PC-9 (cell line): ENCODE results near the gene IL13. TPM values are rescaled to one million over a fixed set of nuclear protein-coding genes. Genes with fewer than 3 reads are reported as not detected.

Experiments
- BruUV-seq: library from RNA; stranded (reverse); fragments of 400-500 nt; replicated peaks from 2 replicates; lab custom pipeline; 2021; lab: Mats Ljungman, UMichigan
- CTCF ChIA-PET: fragments of 300-600 bp; sonication (Branson Sonifier 250); formaldehyde crosslinking; loops from one replicate; lab custom pipeline; 2022; ENCODE audit warnings: antibody characterized with exemption; lab: Charles Lee
- POLR2A ChIA-PET: fragments of 300-600 bp; sonication (Branson Sonifier 250); formaldehyde crosslinking; loops from one replicate; lab custom pipeline; 2022; ENCODE audit warnings: antibody characterized with exemption; ENCODE audit not compliant: unreplicated experiment; lab: Charles Lee
- DNase-seq, 2 experiments: peaks; one replicate each; pipeline versions ENCODE4 v3.0.0 to v3.0.0-alpha.2; 2015 to 2022; ENCODE audit warnings: mixed read lengths in 1 of 2
- H2AFZ ChIP-seq: fragments of 200-600 bp; sonication (generic); 2 replicates; pipeline ENCODE4 v1.8.1; 2017; ENCODE audit warnings: antibody characterized with exemption
- H3F3A ChIP-seq: fragments of 200-600 bp; sonication (generic); 2 replicates; pipeline ENCODE4 v1.8.1; 2017; ENCODE audit warnings: antibody characterized with exemption, mild to moderate bottlenecking, low read depth; ENCODE audit not compliant: insufficient read depth
- H3K27ac ChIP-seq: fragments of 200-600 bp; sonication (generic); 2 replicates; pipeline ENCODE4 v1.6.1; 2016; ENCODE audit warnings: mixed run types
- H3K27me3 ChIP-seq: fragments of 200-600 bp; sonication (generic); 2 replicates; pipeline ENCODE4 v1.6.1; 2016; ENCODE audit warnings: low read depth, mixed run types; ENCODE audit not compliant: insufficient read depth
- H3K36me3 ChIP-seq: fragments of 200-600 bp; sonication (generic); 2 replicates; pipeline ENCODE4 v1.6.1; 2016; ENCODE audit warnings: low read depth, mixed run types
- H3K4me1 ChIP-seq: fragments of 200-600 bp; sonication (generic); replicated peaks from 2 replicates; pipeline ENCODE4 v1.6.1; 2016; ENCODE audit warnings: mixed run types; ENCODE audit not compliant: insufficient read depth
- H3K4me2 ChIP-seq: fragments of 200-600 bp; sonication (generic); 2 replicates; pipeline ENCODE4 v1.6.1; 2017; ENCODE audit warnings: mixed run types
- H3K4me3 ChIP-seq: fragments of 200-600 bp; sonication (generic); 2 replicates; pipeline ENCODE4 v1.6.1; 2016; ENCODE audit warnings: mixed run types
- H3K79me2 ChIP-seq: fragments of 200-600 bp; sonication (generic); 2 replicates; pipeline ENCODE4 v1.6.1; 2017; ENCODE audit warnings: low read depth, mixed run types
- H3K9me2 ChIP-seq: fragments of 200-600 bp; sonication (generic); 2 replicates; pipeline ENCODE4 v1.8.1; 2017; ENCODE audit warnings: mild to moderate bottlenecking; ENCODE audit not compliant: insufficient read depth
- H3K9me3 ChIP-seq: fragments of 200-600 bp; sonication (generic); 2 replicates; pipeline ENCODE4 v1.8.1; 2016; ENCODE audit warnings: low read depth; ENCODE audit not compliant: insufficient read depth
- H4K20me1 ChIP-seq: fragments of 200-600 bp; sonication (generic); 2 replicates; pipeline ENCODE4 v1.8.1; 2017; ENCODE audit not compliant: insufficient read depth
- EZH2 ChIP-seq: fragments of 200-600 bp; sonication (generic); IDR thresholded peaks from 2 replicates; pipeline ENCODE4 v1.8.0; 2017; ENCODE audit warnings: antibody characterized with exemption, low read depth
- intact Hi-C: fragments of 100-400 bp; cut with micrococcal nuclease; formaldehyde crosslinking; loops from one replicate; pipeline ENCODE4 v1.10.0; 2022; ENCODE audit not compliant: unreplicated experiment
- total RNA-seq: library from RNA; stranded (reverse); gene quantifications from 2 replicates; pipeline ENCODE4 v1.2.3, GENCODE V29; 2021
- TF ChIP-seq, protein P1 (sequence below): fragments of 200-600 bp; sonication (generic); conservative IDR thresholded peaks from 2 replicates; pipeline ENCODE4 v1.6.1; 2017; ENCODE audit warnings: mixed run types, antibody characterized with exemption, mild to moderate bottlenecking, moderate library complexity

The IL13 gene
- total RNA-seq, 1 experiment from 2014 or later = not detected

DNA sequence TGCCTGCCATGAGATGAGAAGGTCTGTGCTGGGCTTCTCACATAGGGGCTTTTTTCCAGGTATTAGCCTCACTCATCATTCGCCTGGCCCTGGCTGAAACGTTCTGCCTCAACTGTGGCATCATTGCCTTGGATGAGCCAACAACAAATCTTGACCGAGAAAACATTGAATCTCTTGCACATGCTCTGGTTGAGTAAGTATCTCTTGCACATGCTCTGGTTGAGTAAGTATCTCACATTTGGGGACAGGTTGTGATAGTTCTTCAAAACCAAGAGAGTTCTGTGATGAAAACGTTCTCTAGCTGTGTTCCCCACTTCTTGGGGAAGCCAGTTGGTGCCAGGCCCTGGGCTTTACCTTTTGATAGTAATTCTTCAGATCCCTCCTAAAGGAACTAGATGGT is 17.4 kb upstream of the IL13 start:
- no peak overlapping the region for H3K27ac ChIP-seq
- CTCF ChIA-PET = no interaction called here
- BruUV-seq = no TSS peak
- intact Hi-C loops = no loop called here
- TF ChIP-seq EZH2 = no peak
- TF ChIP-seq, protein P1, sequence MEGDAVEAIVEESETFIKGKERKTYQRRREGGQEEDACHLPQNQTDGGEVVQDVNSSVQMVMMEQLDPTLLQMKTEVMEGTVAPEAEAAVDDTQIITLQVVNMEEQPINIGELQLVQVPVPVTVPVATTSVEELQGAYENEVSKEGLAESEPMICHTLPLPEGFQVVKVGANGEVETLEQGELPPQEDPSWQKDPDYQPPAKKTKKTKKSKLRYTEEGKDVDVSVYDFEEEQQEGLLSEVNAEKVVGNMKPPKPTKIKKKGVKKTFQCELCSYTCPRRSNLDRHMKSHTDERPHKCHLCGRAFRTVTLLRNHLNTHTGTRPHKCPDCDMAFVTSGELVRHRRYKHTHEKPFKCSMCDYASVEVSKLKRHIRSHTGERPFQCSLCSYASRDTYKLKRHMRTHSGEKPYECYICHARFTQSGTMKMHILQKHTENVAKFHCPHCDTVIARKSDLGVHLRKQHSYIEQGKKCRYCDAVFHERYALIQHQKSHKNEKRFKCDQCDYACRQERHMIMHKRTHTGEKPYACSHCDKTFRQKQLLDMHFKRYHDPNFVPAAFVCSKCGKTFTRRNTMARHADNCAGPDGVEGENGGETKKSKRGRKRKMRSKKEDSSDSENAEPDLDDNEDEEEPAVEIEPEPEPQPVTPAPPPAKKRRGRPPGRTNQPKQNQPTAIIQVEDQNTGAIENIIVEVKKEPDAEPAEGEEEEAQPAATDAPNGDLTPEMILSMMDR = no peak
- peaks cover 7% of the 10 kb centered on the region; the same call in 1 of the 2 replicates for H3F3A ChIP-seq
- DNase-seq = no peak
- peaks cover 9% of the 10 kb centered on the region for H3K36me3 ChIP-seq
- no peaks in the 10 kb centered on the region for H3K79me2 ChIP-seq
- no peaks in the 10 kb centered on the region for H3K4me1 ChIP-seq
- H2AFZ ChIP-seq = no peak overlapping the region
- H3K4me3 ChIP-seq = no peak overlapping the region
- no peaks in the 10 kb centered on the region for H3K9me2 ChIP-seq
- H4K20me1 ChIP-seq = no peaks in the 10 kb centered on the region
- POLR2A ChIA-PET = interaction anchor here (0.6 kb wide), 1 partner anchor 77 kb away, joined by 6 read pairs; no protein-coding TSS in a partner anchor
- H3K4me2 ChIP-seq = no peak overlapping the region
- no peaks in the 10 kb centered on the region for H3K27me3 ChIP-seq
- no peaks in the 10 kb centered on the region for H3K9me3 ChIP-seq

DNA sequence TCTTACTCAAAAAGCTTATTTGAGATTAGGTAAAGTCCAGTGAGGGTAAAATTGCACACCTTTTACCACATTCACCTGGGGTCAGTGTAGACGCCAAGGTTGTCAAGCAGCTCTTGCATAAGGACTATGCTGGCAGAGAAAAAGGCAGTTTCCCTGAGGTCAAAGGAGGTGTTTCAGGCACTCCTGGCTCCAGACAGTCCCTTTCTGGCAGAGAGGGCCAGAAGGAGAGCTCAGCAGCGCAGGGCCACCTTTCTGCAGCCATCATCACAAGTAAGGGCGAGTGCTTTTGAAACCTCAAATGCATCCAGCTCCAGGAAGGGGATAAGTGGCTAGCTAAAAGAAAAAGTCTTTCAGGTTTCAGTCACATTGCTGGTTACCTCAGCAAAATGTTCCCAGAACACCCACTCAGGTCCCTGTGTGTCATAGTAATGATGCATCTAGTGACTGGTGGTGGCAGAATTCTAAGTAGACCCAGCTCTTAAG is 16.7 kb upstream of the IL13 start:
- TF ChIP-seq, protein P1 = no peak
- no peak for TF ChIP-seq EZH2
- intact Hi-C loops = no loop called here
- H3K27me3 ChIP-seq = no peaks in the 10 kb centered on the region
- no peak overlapping the region for H3K4me2 ChIP-seq
- no peaks in the 10 kb centered on the region for H4K20me1 ChIP-seq
- no peaks in the 10 kb centered on the region for H3K79me2 ChIP-seq
- H2AFZ ChIP-seq = no peak overlapping the region
- no TSS peak for BruUV-seq
- H3K9me3 ChIP-seq = no peaks in the 10 kb centered on the region
- no peaks in the 10 kb centered on the region for H3K4me1 ChIP-seq
- DNase-seq = no peak
- H3F3A ChIP-seq = peaks cover 7% of the 10 kb centered on the region; the same call in 1 of the 2 replicates
- no peaks in the 10 kb centered on the region for H3K9me2 ChIP-seq
- no peak overlapping the region for H3K27ac ChIP-seq
- ChIA-PET CTCF (no interaction called here), POLR2A (no interaction called here)
- H3K36me3 ChIP-seq = peaks cover 9% of the 10 kb centered on the region
- H3K4me3 ChIP-seq = no peak overlapping the region

DNA sequence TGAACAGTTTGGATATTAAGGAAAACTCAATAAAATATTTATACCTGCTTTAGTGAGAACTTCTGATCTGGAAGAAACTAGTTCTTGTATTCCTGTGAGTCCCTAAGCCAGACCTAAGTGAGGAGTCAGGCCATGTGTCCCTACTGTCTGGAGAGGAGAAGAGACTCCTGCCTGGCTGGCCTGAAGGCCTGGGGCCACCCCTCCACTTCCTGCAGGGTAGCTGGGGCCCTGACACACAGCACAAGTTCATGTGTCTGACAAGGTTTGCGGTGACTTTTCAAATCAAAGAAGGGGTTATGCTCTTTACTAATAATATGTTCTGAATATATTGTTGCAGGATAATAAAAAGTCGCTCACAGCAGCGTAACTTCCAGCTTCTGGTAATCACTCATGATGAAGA is 16.1 kb upstream of the IL13 start:
- no peak for DNase-seq
- Histone ChIP-seq H3K79me2 (no peaks in the 10 kb centered on the region), H3K9me2 (no peaks in the 10 kb centered on the region), H3K4me3 (no peak overlapping the region), H3K9me3 (no peaks in the 10 kb centered on the region), H3K36me3 (peaks cover 9% of the 10 kb centered on the region), H4K20me1 (no peaks in the 10 kb centered on the region), H3K4me2 (no peak overlapping the region), H3F3A (peaks cover 7% of the 10 kb centered on the region; the same call in 1 of the 2 replicates), H2AFZ (no peak overlapping the region), H3K27ac (no peak overlapping the region), H3K27me3 (no peaks in the 10 kb centered on the region), H3K4me1 (no peaks in the 10 kb centered on the region)
- TF ChIP-seq, protein P1 = no peak
- no peak for TF ChIP-seq EZH2
- intact Hi-C loops = no loop called here
- ChIA-PET POLR2A (no interaction called here), CTCF (no interaction called here)
- BruUV-seq = no TSS peak
